Spinal cord (tissue), 10 donors: Measurements from ENCODE around the gene GLB1L. TPM values are rescaled to one million over a fixed set of nuclear protein-coding genes. Genes with fewer than 3 reads are reported as not detected.

ENCODE experiments used
- DNase-seq, 6 donors: peaks; one replicate each; pipeline versions ENCODE4 v3.0.0 to v3.0.0-alpha.2; 2013 to 2015; ENCODE audit warnings: low spot score in 6 of 6, low read depth in 4 of 6
- H3K27ac ChIP-seq: one replicate; pipeline ENCODE4 v1.5.1; 2013; ENCODE audit warnings: low read depth, low read length, control low read depth
- H3K27me3 ChIP-seq: one replicate; pipeline ENCODE4 v1.6.1; 2013; ENCODE audit warnings: low read length; ENCODE audit not compliant: control insufficient read depth, insufficient read depth
- H3K36me3 ChIP-seq: one replicate; pipeline ENCODE4 v1.6.1; 2013; ENCODE audit warnings: low read length; ENCODE audit not compliant: control insufficient read depth, insufficient read depth
- H3K4me1 ChIP-seq: one replicate; pipeline ENCODE4 v1.6.1; 2013; ENCODE audit warnings: low read length; ENCODE audit not compliant: control insufficient read depth, insufficient read depth
- H3K4me3 ChIP-seq: one replicate; pipeline ENCODE4 v1.5.1; 2013; ENCODE audit warnings: low read depth, low read length, control low read depth
- H3K9me3 ChIP-seq: one replicate; pipeline ENCODE4 v1.6.1; 2013; ENCODE audit warnings: low read length; ENCODE audit not compliant: control insufficient read depth, insufficient read depth
- WGBS: methylation state at CpG from one replicate; pipeline ENCODE4 v1.1.5; 2013; ENCODE audit warnings: missing lambda C conversion rate; ENCODE audit not compliant: insufficient coverage; 5-methylcytosine and 5-hydroxymethylcytosine counted together
- polyA plus RNA-seq, 2 donors: library from polyadenylated mRNA; unstranded; fragments of 120-200 nt; gene quantifications; one replicate each; pipeline ENCODE4 v1.2.1, GENCODE V29; 2013; ENCODE audit not compliant: insufficient read length in 2 of 2
- total RNA-seq, 2 donors: library from RNA; depleted of rRNA in 1 of 2; stranded (reverse); fragments of 120-200 nt in 1 of 2; fragments of >200 nt in 1 of 2; gene quantifications; one replicate each; pipeline versions ENCODE4 v1.2.3 to v1.2.4, GENCODE V29; 2013 to 2014
- donor health status: healthy.

GLB1L gene
- total and polyA plus RNA-seq, 4 donors = 9.4 to 22.1 (median 11.7) TPM

GRCh38 chr2:219218217-219218731 is 27.0 kb downstream of the GLB1L start:
- H3K9me3 ChIP-seq = no peaks in the 10 kb centered on the region
- H3K4me1 ChIP-seq = peaks cover 51% of the 10 kb centered on the region
- peak in 3 of 6 donors; percentile 59 to 67 (median 61) for DNase-seq
- peaks cover 71% of the 10 kb centered on the region for H3K36me3 ChIP-seq
- peak overlapping the region; percentile 64 for H3K4me3 ChIP-seq
- WGBS = under 1% methylated on average over 37 of the region's 37 CpGs
- H3K27me3 ChIP-seq = no peaks in the 10 kb centered on the region
- H3K27ac ChIP-seq = peak overlapping the region; percentile 97

DNA sequence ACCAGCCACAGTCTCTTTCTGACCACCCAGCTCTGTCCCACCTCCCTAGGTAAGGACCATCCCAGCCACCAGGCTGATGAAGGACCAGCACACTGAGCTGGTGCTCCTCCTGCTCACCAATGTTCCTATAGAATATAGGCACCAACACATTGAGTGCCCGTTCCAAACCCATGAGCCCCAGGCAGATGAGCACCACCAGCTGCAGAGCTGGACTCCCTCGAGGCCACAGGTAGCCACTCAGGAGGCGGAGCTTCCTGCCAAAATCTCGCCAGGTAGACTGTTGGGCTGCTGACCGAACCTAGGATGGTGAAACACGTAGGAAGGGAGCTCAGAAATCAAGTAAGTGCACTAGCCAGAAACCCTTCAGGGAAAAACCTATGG is 28.7 kb downstream of the GLB1L start:
- Histone ChIP-seq H3K4me3 (no peak overlapping the region), H3K4me1 (peaks cover 51% of the 10 kb centered on the region), H3K36me3 (peaks cover 69% of the 10 kb centered on the region), H3K9me3 (no peaks in the 10 kb centered on the region), H3K27ac (no peak overlapping the region), H3K27me3 (no peaks in the 10 kb centered on the region)
- DNase-seq = no peak
- WGBS = 90% methylated on average over 6 of the region's 6 CpGs

DNA sequence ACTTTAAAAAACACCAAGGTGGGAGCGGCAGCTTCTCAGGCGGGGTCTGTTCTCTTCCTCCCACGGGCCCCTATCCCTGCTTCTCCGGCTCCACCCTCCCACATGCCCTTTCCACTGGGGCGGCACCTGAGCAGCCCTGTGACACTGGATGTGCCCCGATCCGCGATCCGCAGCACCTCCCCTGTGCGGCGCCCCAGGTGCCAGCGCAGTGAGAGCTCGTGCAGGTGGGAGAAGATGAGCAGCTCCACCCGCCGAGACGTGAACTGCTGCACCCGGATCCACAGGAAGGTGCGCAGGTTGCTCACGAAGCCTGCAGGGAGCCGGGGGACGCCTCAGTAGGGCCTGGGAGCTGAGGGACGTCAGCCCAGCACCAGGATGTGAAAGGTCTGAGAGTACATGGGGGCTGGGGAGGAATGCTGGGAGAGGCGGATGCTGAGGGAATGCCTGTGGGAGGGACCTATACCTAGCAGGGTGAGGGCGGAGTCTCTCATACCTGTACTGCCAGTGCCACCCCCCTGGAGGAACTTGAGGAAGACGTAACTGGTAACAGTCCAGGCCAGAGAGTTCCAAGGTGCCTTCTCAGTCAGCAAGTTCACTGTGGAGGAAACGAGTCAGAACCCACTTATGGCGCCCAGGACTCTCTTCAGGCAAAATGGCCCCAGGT is 29.2 kb downstream of the GLB1L start:
- Histone ChIP-seq H3K4me1 (peaks cover 50% of the 10 kb centered on the region), H3K36me3 (peaks cover 69% of the 10 kb centered on the region), H3K4me3 (no peak overlapping the region), H3K27me3 (no peaks in the 10 kb centered on the region), H3K27ac (no peak overlapping the region), H3K9me3 (no peaks in the 10 kb centered on the region)
- WGBS = 94% methylated on average over 27 of the region's 27 CpGs
- no peak for DNase-seq

DNA sequence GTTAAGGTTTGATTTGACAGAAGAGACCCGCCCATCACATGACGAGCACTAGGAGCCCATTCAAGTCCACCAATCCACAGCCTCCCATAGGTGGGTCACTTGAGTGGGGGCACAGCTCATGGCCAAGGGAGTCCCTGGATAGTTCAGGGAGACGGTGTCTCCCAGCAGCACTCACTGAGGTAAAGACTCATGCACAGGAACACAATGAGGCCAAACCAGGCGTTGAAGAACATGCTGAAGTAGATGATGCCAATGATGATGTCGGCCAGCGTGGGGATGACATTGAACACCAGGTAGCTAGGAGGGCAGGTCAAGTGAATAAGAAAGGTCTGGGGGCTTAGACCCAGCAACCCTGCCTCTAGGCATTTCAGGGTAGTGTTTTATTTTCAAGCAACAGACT is 30.5 kb downstream of the GLB1L start:
- Histone ChIP-seq H3K27ac (no peak overlapping the region), H3K36me3 (peaks cover 69% of the 10 kb centered on the region), H3K27me3 (no peaks in the 10 kb centered on the region), H3K4me3 (no peak overlapping the region), H3K9me3 (no peaks in the 10 kb centered on the region), H3K4me1 (peaks cover 40% of the 10 kb centered on the region)
- DNase-seq = no peak
- 99% methylated on average over 5 of the region's 6 CpGs for WGBS

- H3K36me3 ChIP-seq = peaks cover 67% of the 10 kb centered on the region
- H3K27me3 ChIP-seq = no peaks in the 10 kb centered on the region
- no peak overlapping the region for H3K4me3 ChIP-seq
- 98% methylated on average over 10 of the region's 15 CpGs for WGBS
- no peak for DNase-seq
- H3K9me3 ChIP-seq = no peaks in the 10 kb centered on the region
- H3K4me1 ChIP-seq = peaks cover 33% of the 10 kb centered on the region
- H3K27ac ChIP-seq = no peak overlapping the region
These were observed 31.1 kb downstream of the GLB1L start for GRCh38 chr2:219214141-219214540.

DNA sequence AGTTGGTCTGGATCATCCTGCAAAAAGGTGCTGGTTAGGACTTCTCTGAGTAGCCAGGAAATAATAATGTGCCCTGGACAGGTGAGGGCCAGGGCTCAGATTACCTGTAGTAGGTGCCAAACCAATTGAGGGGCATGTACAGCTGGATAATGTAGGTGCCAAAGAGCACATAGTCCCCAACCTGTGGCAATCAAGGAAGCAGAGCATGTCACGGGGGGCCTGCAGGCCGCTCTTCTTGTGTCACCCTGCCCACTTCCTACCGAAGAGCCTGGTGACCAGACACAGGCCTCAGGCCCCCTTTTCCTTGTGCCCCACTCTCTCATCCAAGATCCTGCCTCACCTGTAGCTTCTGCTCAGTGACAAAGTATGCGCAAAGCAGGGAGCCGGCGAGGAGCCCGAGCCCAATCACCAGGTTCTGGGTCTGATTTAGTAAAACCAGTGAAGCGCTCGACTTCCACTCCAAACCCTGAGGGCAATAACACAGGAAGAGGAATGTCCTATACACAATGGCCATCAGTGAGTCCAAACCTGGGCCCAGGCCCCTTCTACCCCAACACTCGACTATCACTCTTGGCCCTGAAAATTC is 31.7 kb downstream of the GLB1L start:
- no peaks in the 10 kb centered on the region for H3K9me3 ChIP-seq
- H3K27ac ChIP-seq = no peak overlapping the region
- H3K4me1 ChIP-seq = peaks cover 28% of the 10 kb centered on the region
- H3K36me3 ChIP-seq = peaks cover 72% of the 10 kb centered on the region
- H3K27me3 ChIP-seq = no peaks in the 10 kb centered on the region
- no peak for DNase-seq
- 93% methylated on average over 10 of the region's 10 CpGs for WGBS
- H3K4me3 ChIP-seq = no peak overlapping the region

GRCh38 chr2:219213026-219213415 is 32.2 kb downstream of the GLB1L start:
- no peak for DNase-seq
- Histone ChIP-seq H3K27ac (no peak overlapping the region), H3K36me3 (peaks cover 77% of the 10 kb centered on the region), H3K4me3 (no peak overlapping the region), H3K4me1 (peaks cover 27% of the 10 kb centered on the region), H3K27me3 (no peaks in the 10 kb centered on the region), H3K9me3 (no peaks in the 10 kb centered on the region)
- WGBS = 95% methylated on average over 8 of the region's 8 CpGs

DNA sequence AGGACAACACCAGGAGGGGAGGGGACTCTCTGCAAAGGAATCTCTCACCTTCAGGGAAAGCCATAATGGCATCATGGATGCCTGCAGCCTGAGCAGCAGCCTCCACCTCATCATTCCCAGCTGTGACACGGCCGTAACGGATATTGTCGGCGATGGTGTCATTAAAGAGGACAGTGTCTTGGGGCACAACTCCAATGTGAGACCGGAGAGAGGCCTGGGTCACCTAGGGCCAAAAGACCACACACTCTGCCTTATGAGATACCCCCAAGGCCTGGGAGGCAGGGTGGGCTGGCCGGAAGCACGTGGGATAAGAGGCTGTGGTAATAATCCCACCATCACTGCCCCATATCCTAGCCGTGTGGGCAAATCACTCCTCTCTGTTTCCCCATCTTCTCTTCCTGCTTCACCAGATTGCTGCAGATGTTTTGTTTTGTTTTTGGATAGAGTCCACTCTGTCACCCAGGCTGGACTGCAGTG is 34.3 kb downstream of the GLB1L start:
- DNase-seq = no peak
- H3K27me3 ChIP-seq = no peaks in the 10 kb centered on the region
- H3K4me3 ChIP-seq = no peak overlapping the region
- peaks cover 22% of the 10 kb centered on the region for H3K4me1 ChIP-seq
- peaks cover 69% of the 10 kb centered on the region for H3K36me3 ChIP-seq
- no peaks in the 10 kb centered on the region for H3K9me3 ChIP-seq
- 100% methylated on average over 1 of the region's 9 CpGs for WGBS
- H3K27ac ChIP-seq = no peak overlapping the region

GRCh38 chr2:219210196-219210885 is 34.9 kb downstream of the GLB1L start:
- Histone ChIP-seq H3K4me3 (no peak overlapping the region), H3K36me3 (peaks cover 63% of the 10 kb centered on the region), H3K27ac (no peak overlapping the region), H3K4me1 (peaks cover 20% of the 10 kb centered on the region), H3K9me3 (no peaks in the 10 kb centered on the region), H3K27me3 (no peaks in the 10 kb centered on the region)
- DNase-seq = no peak
- WGBS = 95% methylated on average over 24 of the region's 24 CpGs
